Measurements from ENCODE around the gene ETV4. TPM values are rescaled to one million over a fixed set of nuclear protein-coding genes. Genes with fewer than 3 reads are reported as not detected.

ETV4 gene
- total and polyA plus RNA-seq, 2 donors: 0.34 to 0.38 TPM

GRCh38 chr17:43583332-43583731 is 37.2 kb upstream of the ETV4 start:
- H3K4me3 ChIP-seq (ENCODE audit: low read length in 2 of 2): no peak overlapping the region
- no peaks in the 10 kb centered on the region for H3K9me3 ChIP-seq (ENCODE audit: control insufficient read depth in 2 of 2, insufficient read depth in 1 of 2, low read length in 1 of 2)
- peaks cover 0 to 7% of the 10 kb centered on the region in 2 donors for H3K4me1 ChIP-seq (ENCODE audit: control insufficient read depth in 2 of 2, insufficient read depth in 2 of 2, low read length in 2 of 2)
- H3K27ac ChIP-seq (ENCODE audit: low read depth in 1 of 2, low read length in 1 of 2): no peak overlapping the region
- no peaks in the 10 kb centered on the region for H3K36me3 ChIP-seq (ENCODE audit: control insufficient read depth in 2 of 2, insufficient read depth in 2 of 2, low read length in 1 of 2)
- WGBS: 94% methylated on average over 7 of the region's 7 CpGs
- no peak for DNase-seq (ENCODE audit: low read depth in 6 of 9, low spot score in 9 of 9)
- peaks cover 0 to 12% of the 10 kb centered on the region in 2 donors for H3K27me3 ChIP-seq (ENCODE audit: control insufficient read depth in 2 of 2, insufficient read depth in 1 of 2, low read length in 1 of 2)

- peaks cover 0 to 16% of the 10 kb centered on the region in 2 donors for H3K27me3 ChIP-seq (ENCODE audit: control insufficient read depth in 2 of 2, insufficient read depth in 1 of 2, low read length in 1 of 2)
- no peaks in the 10 kb centered on the region for H3K36me3 ChIP-seq (ENCODE audit: control insufficient read depth in 2 of 2, insufficient read depth in 2 of 2, low read length in 1 of 2)
- 99% methylated on average over 4 of the region's 4 CpGs for WGBS
- peaks cover 0 to 11% of the 10 kb centered on the region in 2 donors for H3K4me1 ChIP-seq (ENCODE audit: control insufficient read depth in 2 of 2, insufficient read depth in 2 of 2, low read length in 2 of 2)
- no peak overlapping the region for H3K27ac ChIP-seq (ENCODE audit: low read depth in 1 of 2, low read length in 1 of 2)
- no peak for DNase-seq (ENCODE audit: low read depth in 6 of 9, low spot score in 9 of 9)
- H3K9me3 ChIP-seq (ENCODE audit: control insufficient read depth in 2 of 2, insufficient read depth in 1 of 2, low read length in 1 of 2): no peaks in the 10 kb centered on the region
- H3K4me3 ChIP-seq (ENCODE audit: low read length in 2 of 2): no peak overlapping the region
Observed at GRCh38 chr17:43581613-43582012, 35.5 kb upstream of the ETV4 start.

GRCh38 chr17:43581130-43581529 is 35.0 kb upstream of the ETV4 start:
- H3K36me3 ChIP-seq (ENCODE audit: control insufficient read depth in 2 of 2, insufficient read depth in 2 of 2, low read length in 1 of 2): no peaks in the 10 kb centered on the region
- peaks cover 0 to 11% of the 10 kb centered on the region in 2 donors for H3K4me1 ChIP-seq (ENCODE audit: control insufficient read depth in 2 of 2, insufficient read depth in 2 of 2, low read length in 2 of 2)
- DNase-seq (ENCODE audit: low read depth in 6 of 9, low spot score in 9 of 9): no peak
- peaks cover 0 to 18% of the 10 kb centered on the region in 2 donors for H3K27me3 ChIP-seq (ENCODE audit: control insufficient read depth in 2 of 2, insufficient read depth in 1 of 2, low read length in 1 of 2)
- no peak overlapping the region for H3K4me3 ChIP-seq (ENCODE audit: low read length in 2 of 2)
- H3K9me3 ChIP-seq (ENCODE audit: control insufficient read depth in 2 of 2, insufficient read depth in 1 of 2, low read length in 1 of 2): no peaks in the 10 kb centered on the region
- no peak overlapping the region for H3K27ac ChIP-seq (ENCODE audit: low read depth in 1 of 2, low read length in 1 of 2)
- WGBS: 91% methylated on average over 4 of the region's 4 CpGs

- H3K27ac ChIP-seq (ENCODE audit: low read depth in 1 of 2, low read length in 1 of 2): no peak overlapping the region
- no peak overlapping the region for H3K4me3 ChIP-seq (ENCODE audit: low read length in 2 of 2)
- peaks cover 0 to 18% of the 10 kb centered on the region in 2 donors for H3K27me3 ChIP-seq (ENCODE audit: control insufficient read depth in 2 of 2, insufficient read depth in 1 of 2, low read length in 1 of 2)
- H3K9me3 ChIP-seq (ENCODE audit: control insufficient read depth in 2 of 2, insufficient read depth in 1 of 2, low read length in 1 of 2): no peaks in the 10 kb centered on the region
- 95% methylated on average over 9 of the region's 9 CpGs for WGBS
- H3K4me1 ChIP-seq (ENCODE audit: control insufficient read depth in 2 of 2, insufficient read depth in 2 of 2, low read length in 2 of 2): peaks cover 0 to 11% of the 10 kb centered on the region in 2 donors
- no peak for DNase-seq (ENCODE audit: low read depth in 6 of 9, low spot score in 9 of 9)
- no peaks in the 10 kb centered on the region for H3K36me3 ChIP-seq (ENCODE audit: control insufficient read depth in 2 of 2, insufficient read depth in 2 of 2, low read length in 1 of 2)
Observed at GRCh38 chr17:43579566-43580140, 33.5 kb upstream of the ETV4 start.

GRCh38 chr17:43578699-43579565 is 32.8 kb upstream of the ETV4 start:
- Histone ChIP-seq H3K27me3 (ENCODE audit: control insufficient read depth in 2 of 2, insufficient read depth in 1 of 2, low read length in 1 of 2) (peaks cover 0 to 18% of the 10 kb centered on the region in 2 donors), H3K4me1 (ENCODE audit: control insufficient read depth in 2 of 2, insufficient read depth in 2 of 2, low read length in 2 of 2) (peaks cover 0 to 11% of the 10 kb centered on the region in 2 donors), H3K4me3 (ENCODE audit: low read length in 2 of 2) (no peak overlapping the region), H3K27ac (ENCODE audit: low read depth in 1 of 2, low read length in 1 of 2) (no peak overlapping the region), H3K9me3 (ENCODE audit: control insufficient read depth in 2 of 2, insufficient read depth in 1 of 2, low read length in 1 of 2) (no peaks in the 10 kb centered on the region), H3K36me3 (ENCODE audit: control insufficient read depth in 2 of 2, insufficient read depth in 2 of 2, low read length in 1 of 2) (no peaks in the 10 kb centered on the region)
- DNase-seq (ENCODE audit: low read depth in 6 of 9, low spot score in 9 of 9): peak in 1 of 9 donors; percentile 3
- WGBS: 41% methylated on average over 13 of the region's 13 CpGs

- Histone ChIP-seq H3K9me3 (ENCODE audit: control insufficient read depth in 2 of 2, insufficient read depth in 1 of 2, low read length in 1 of 2) (no peaks in the 10 kb centered on the region), H3K4me3 (ENCODE audit: low read length in 2 of 2) (no peak overlapping the region), H3K27ac (ENCODE audit: low read depth in 1 of 2, low read length in 1 of 2) (peak overlapping the region in 1 of 2 donors; percentile 26), H3K4me1 (ENCODE audit: control insufficient read depth in 2 of 2, insufficient read depth in 2 of 2, low read length in 2 of 2) (peaks cover 0 to 11% of the 10 kb centered on the region in 2 donors), H3K27me3 (ENCODE audit: control insufficient read depth in 2 of 2, insufficient read depth in 1 of 2, low read length in 1 of 2) (peaks cover 0 to 18% of the 10 kb centered on the region in 2 donors), H3K36me3 (ENCODE audit: control insufficient read depth in 2 of 2, insufficient read depth in 2 of 2, low read length in 1 of 2) (no peaks in the 10 kb centered on the region)
- no peak for DNase-seq (ENCODE audit: low read depth in 6 of 9, low spot score in 9 of 9)
- 99% methylated on average over 1 of the region's 1 CpG for WGBS
Observed at GRCh38 chr17:43578404-43578698, 32.2 kb upstream of the ETV4 start.

GRCh38 chr17:43577664-43578403 is 31.7 kb upstream of the ETV4 start:
- H3K27ac ChIP-seq (ENCODE audit: low read depth in 1 of 2, low read length in 1 of 2): no peak overlapping the region
- no peak for DNase-seq (ENCODE audit: low read depth in 6 of 9, low spot score in 9 of 9)
- no peaks in the 10 kb centered on the region for H3K36me3 ChIP-seq (ENCODE audit: control insufficient read depth in 2 of 2, insufficient read depth in 2 of 2, low read length in 1 of 2)
- peaks cover 0 to 18% of the 10 kb centered on the region in 2 donors for H3K27me3 ChIP-seq (ENCODE audit: control insufficient read depth in 2 of 2, insufficient read depth in 1 of 2, low read length in 1 of 2)
- no peak overlapping the region for H3K4me3 ChIP-seq (ENCODE audit: low read length in 2 of 2)
- 88% methylated on average over 14 of the region's 14 CpGs for WGBS
- H3K9me3 ChIP-seq (ENCODE audit: control insufficient read depth in 2 of 2, insufficient read depth in 1 of 2, low read length in 1 of 2): no peaks in the 10 kb centered on the region
- H3K4me1 ChIP-seq (ENCODE audit: control insufficient read depth in 2 of 2, insufficient read depth in 2 of 2, low read length in 2 of 2): peaks cover 0 to 11% of the 10 kb centered on the region in 2 donors

- no peak overlapping the region for H3K4me3 ChIP-seq (ENCODE audit: low read length in 2 of 2)
- peaks cover 0 to 17% of the 10 kb centered on the region in 2 donors for H3K27me3 ChIP-seq (ENCODE audit: control insufficient read depth in 2 of 2, insufficient read depth in 1 of 2, low read length in 1 of 2)
- no peaks in the 10 kb centered on the region for H3K9me3 ChIP-seq (ENCODE audit: control insufficient read depth in 2 of 2, insufficient read depth in 1 of 2, low read length in 1 of 2)
- 19% methylated on average over 10 of the region's 10 CpGs for WGBS
- H3K27ac ChIP-seq (ENCODE audit: low read depth in 1 of 2, low read length in 1 of 2): no peak overlapping the region
- H3K4me1 ChIP-seq (ENCODE audit: control insufficient read depth in 2 of 2, insufficient read depth in 2 of 2, low read length in 2 of 2): peaks cover 0 to 11% of the 10 kb centered on the region in 2 donors
- H3K36me3 ChIP-seq (ENCODE audit: control insufficient read depth in 2 of 2, insufficient read depth in 2 of 2, low read length in 1 of 2): no peaks in the 10 kb centered on the region
- peak; percentile 23 to 77 (median 59) for DNase-seq (ENCODE audit: low read depth in 6 of 9, low spot score in 9 of 9)
Observed at GRCh38 chr17:43576563-43577229, 30.6 kb upstream of the ETV4 start.
